Measurements from ENCODE around the gene ADCYAP1.
"Not testable (repeated sequence)": the region's sequence is repeated elsewhere in the genome, so short reads cannot be mapped to it uniquely, and the experiment has no call there.

Gene ADCYAP1

GRCh38 chr18:904218-905090 lies at the start of gene ADCYAP1:
ADCYAP1 (plus strand) TSS chr18:904871; CDS start chr18:905387, 516 bp downstream.
- DNase-seq = no peak

- DNase-seq = no peak
Observed at GRCh38 chr18:857986-858385, 46.7 kb upstream of the ADCYAP1 start.

GRCh38 chr18:864872-865273 lies 39.8 kb upstream of the ADCYAP1 start:
- DNase-seq = peak in 9 of 14 donors; percentile 0 to 40 (median 17)

GRCh38 chr18:867257-867656 lies 37.4 kb upstream of the ADCYAP1 start:
- DNase-seq = no peak

GRCh38 chr18:873426-873825 lies 31.2 kb upstream of the ADCYAP1 start:
- not testable (repeated sequence) for DNase-seq

GRCh38 chr18:875912-876311 lies 28.8 kb upstream of the ADCYAP1 start:
- no peak for DNase-seq

GRCh38 chr18:877238-877637 lies 27.4 kb upstream of the ADCYAP1 start:
- no peak for DNase-seq

- DNase-seq = no peak
Observed at GRCh38 chr18:886076-886475, 18.6 kb upstream of the ADCYAP1 start.

- no peak for DNase-seq
Observed at GRCh38 chr18:887716-888115, 17.0 kb upstream of the ADCYAP1 start.

GRCh38 chr18:892316-892715 lies 12.4 kb upstream of the ADCYAP1 start:
- no peak for DNase-seq

- no peak for DNase-seq
Observed at GRCh38 chr18:896315-896714, 8.4 kb upstream of the ADCYAP1 start.

GRCh38 chr18:901761-902160 lies 2.9 kb upstream of the ADCYAP1 start:
- no peak for DNase-seq

GRCh38 chr18:902229-902628 lies 2.4 kb upstream of the ADCYAP1 start:
- no peak for DNase-seq

- DNase-seq = peak in 3 of 14 donors; percentile 7 to 32 (median 8)
Observed at GRCh38 chr18:903701-904100, 970 bp upstream of the ADCYAP1 start.

GRCh38 chr18:905307-905947 lies 756 bp downstream of the ADCYAP1 start:
- DNase-seq = no peak

- DNase-seq = no peak
Observed at GRCh38 chr18:905948-906415, 1.3 kb downstream of the ADCYAP1 start.

- DNase-seq = no peak
Observed at GRCh38 chr18:906416-907114, 1.9 kb downstream of the ADCYAP1 start.

GRCh38 chr18:907115-907884 lies 2.6 kb downstream of the ADCYAP1 start:
- peak in 1 of 14 donors; percentile 26 for DNase-seq

GRCh38 chr18:907885-908757 lies 3.5 kb downstream of the ADCYAP1 start:
- no peak for DNase-seq

GRCh38 chr18:908758-909724 lies 4.4 kb downstream of the ADCYAP1 start:
- no peak for DNase-seq

Measured in C1 segment of cervical spinal cord (tissue), 14 donors.